Measurements from ENCODE around the gene ACSBG1.

Gene ACSBG1

GRCh38 chr15:78255421-78256043 lies 21.2 kb upstream of the ACSBG1 start:
- H3K36me3 ChIP-seq (replicated peaks in 1 of 2; ENCODE audit: control insufficient read depth in 2 of 2, insufficient read depth in 2 of 2, low read length in 2 of 2): no peaks in the 10 kb centered on the region
- no peak overlapping the region for H3K14ac ChIP-seq (ENCODE audit: low read length)
- H2AK5ac ChIP-seq (ENCODE audit: low read depth, low read length): no peak overlapping the region
- H4K91ac ChIP-seq (ENCODE audit: low read depth, low read length, poor library complexity): no peak overlapping the region
- H3K4me2 ChIP-seq (ENCODE audit: insufficient read depth, low read length, poor library complexity, severe bottlenecking): no peak overlapping the region
- no peak overlapping the region for H3K27ac ChIP-seq (replicated peaks; ENCODE audit: low read length)
- no peak overlapping the region for H2BK5ac ChIP-seq (ENCODE audit: low read length)
- no peak overlapping the region for H3K23ac ChIP-seq (ENCODE audit: low read depth, low read length, poor library complexity)
- no peak overlapping the region for H3K4me3 ChIP-seq (ENCODE audit: low read length in 2 of 2)
- H3K9me3 ChIP-seq (replicated peaks in 1 of 2; ENCODE audit: control insufficient read depth in 2 of 2, insufficient read depth in 1 of 2, low read depth in 1 of 2, low read length in 2 of 2): no peaks in the 10 kb centered on the region
- H2AFZ ChIP-seq (ENCODE audit: low read length): no peak overlapping the region
- no peak for DNase-seq (ENCODE audit: low spot score)
- no peaks in the 10 kb centered on the region for H3K27me3 ChIP-seq (ENCODE audit: control insufficient read depth in 3 of 3, insufficient read depth in 3 of 3, low read depth in 1 of 3, low read length in 3 of 3)
- no peak overlapping the region for H2BK12ac ChIP-seq (ENCODE audit: low read length)
- H3K79me1 ChIP-seq (ENCODE audit: low read depth, low read length): no peaks in the 10 kb centered on the region
- no peak overlapping the region for H3K18ac ChIP-seq (ENCODE audit: low read length)
- H4K8ac ChIP-seq (ENCODE audit: low read depth, low read length): no peak overlapping the region
- H3K9ac ChIP-seq (ENCODE audit: low read depth, low read length, poor library complexity): no peak overlapping the region
- WGBS, 2 donors (ENCODE audit: extremely low coverage in 2 of 2, insufficient read length in 2 of 2, insufficient replicate concordance in 1 of 2): no CpG with 5 or more reads among the region's 1 CpG
- H3K4ac ChIP-seq (ENCODE audit: low read length): no peak overlapping the region
- peaks cover 0 to 4% of the 10 kb centered on the region in 2 donors for H3K4me1 ChIP-seq (ENCODE audit: control insufficient read depth in 2 of 2, insufficient read depth in 1 of 2, low read depth in 1 of 2, low read length in 2 of 2)
- no peak overlapping the region for H2BK15ac ChIP-seq (ENCODE audit: low read length)
- no peak overlapping the region for H2BK120ac ChIP-seq (ENCODE audit: low read depth, low read length)

DNA sequence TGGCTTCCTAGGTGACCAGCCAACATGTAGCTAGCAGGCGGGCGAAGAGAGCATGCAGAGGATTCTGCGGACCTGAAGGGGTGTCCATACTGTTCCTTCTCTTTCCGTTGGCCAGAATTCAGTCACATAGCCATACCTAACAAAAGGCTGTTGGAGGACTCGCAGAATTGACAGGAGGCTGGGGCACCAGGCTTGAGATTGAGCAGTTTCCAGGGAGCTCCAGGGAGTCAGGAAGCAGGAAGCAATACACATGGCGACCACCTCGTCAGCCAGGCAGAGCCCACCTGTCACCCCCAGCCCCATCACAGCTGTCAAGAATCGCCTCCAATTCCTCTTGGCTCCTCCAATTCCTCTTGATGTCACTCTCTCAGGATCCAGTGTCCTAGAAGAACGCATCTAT lies 16.8 kb upstream of the ACSBG1 start:
- H3K9me3 ChIP-seq (replicated peaks in 1 of 2; ENCODE audit: control insufficient read depth in 2 of 2, insufficient read depth in 1 of 2, low read depth in 1 of 2, low read length in 2 of 2): peaks cover 0 to 2% of the 10 kb centered on the region in 2 donors

GRCh38 chr15:78249131-78249530 lies 14.8 kb upstream of the ACSBG1 start:
- Histone ChIP-seq H3K27ac (replicated peaks; ENCODE audit: low read length) (no peak overlapping the region), H3K9me3 (replicated peaks in 1 of 2; ENCODE audit: control insufficient read depth in 2 of 2, insufficient read depth in 1 of 2, low read depth in 1 of 2, low read length in 2 of 2) (peaks cover 0 to 2% of the 10 kb centered on the region in 2 donors), H3K9ac (ENCODE audit: low read depth, low read length, poor library complexity) (no peak overlapping the region), H4K91ac (ENCODE audit: low read depth, low read length, poor library complexity) (no peak overlapping the region), H3K4me1 (ENCODE audit: control insufficient read depth in 2 of 2, insufficient read depth in 1 of 2, low read depth in 1 of 2, low read length in 2 of 2) (peaks cover 0 to 2% of the 10 kb centered on the region in 2 donors), H3K4me2 (ENCODE audit: insufficient read depth, low read length, poor library complexity, severe bottlenecking) (no peak overlapping the region), H3K27me3 (ENCODE audit: control insufficient read depth in 3 of 3, insufficient read depth in 3 of 3, low read depth in 1 of 3, low read length in 3 of 3) (peaks cover 0 to 6% (median 0%) of the 10 kb centered on the region in 3 experiments), H3K23ac (ENCODE audit: low read depth, low read length, poor library complexity) (no peak overlapping the region), H2BK5ac (ENCODE audit: low read length) (no peak overlapping the region), H2BK12ac (ENCODE audit: low read length) (no peak overlapping the region), H3K4ac (ENCODE audit: low read length) (no peak overlapping the region), H3K18ac (ENCODE audit: low read length) (no peak overlapping the region), H4K8ac (ENCODE audit: low read depth, low read length) (no peak overlapping the region), H3K36me3 (replicated peaks in 1 of 2; ENCODE audit: control insufficient read depth in 2 of 2, insufficient read depth in 2 of 2, low read length in 2 of 2) (no peaks in the 10 kb centered on the region), H3K4me3 (ENCODE audit: low read length in 2 of 2) (no peak overlapping the region), H2BK15ac (ENCODE audit: low read length) (no peak overlapping the region), H3K14ac (ENCODE audit: low read length) (no peak overlapping the region), H2BK120ac (ENCODE audit: low read depth, low read length) (no peak overlapping the region), H2AK5ac (ENCODE audit: low read depth, low read length) (no peak overlapping the region), H2AFZ (ENCODE audit: low read length) (no peak overlapping the region), H3K79me1 (ENCODE audit: low read depth, low read length) (no peaks in the 10 kb centered on the region)
- no peak for DNase-seq (ENCODE audit: low spot score)
- no CpG with 5 or more reads among the region's 5 CpGs for WGBS, 2 donors (ENCODE audit: extremely low coverage in 2 of 2, insufficient read length in 2 of 2, insufficient replicate concordance in 1 of 2)

More for the DNA sequence above, 16.8 kb upstream of the ACSBG1 start:
- no peak overlapping the region for H3K4me2 ChIP-seq (ENCODE audit: insufficient read depth, low read length, poor library complexity, severe bottlenecking)
- H3K4ac ChIP-seq (ENCODE audit: low read length): no peak overlapping the region
- no peak overlapping the region for H3K18ac ChIP-seq (ENCODE audit: low read length)
- no peak overlapping the region for H4K8ac ChIP-seq (ENCODE audit: low read depth, low read length)
- H3K27ac ChIP-seq (replicated peaks; ENCODE audit: low read length): no peak overlapping the region
- no peak overlapping the region for H2AFZ ChIP-seq (ENCODE audit: low read length)
- no peak overlapping the region for H4K91ac ChIP-seq (ENCODE audit: low read depth, low read length, poor library complexity)
- no peak overlapping the region for H2AK5ac ChIP-seq (ENCODE audit: low read depth, low read length)
- H2BK120ac ChIP-seq (ENCODE audit: low read depth, low read length): no peak overlapping the region
- H3K4me1 ChIP-seq (ENCODE audit: control insufficient read depth in 2 of 2, insufficient read depth in 1 of 2, low read depth in 1 of 2, low read length in 2 of 2): no peaks in the 10 kb centered on the region
- no peak overlapping the region for H2BK12ac ChIP-seq (ENCODE audit: low read length)
- H3K14ac ChIP-seq (ENCODE audit: low read length): no peak overlapping the region
- H3K36me3 ChIP-seq (replicated peaks in 1 of 2; ENCODE audit: control insufficient read depth in 2 of 2, insufficient read depth in 2 of 2, low read length in 2 of 2): no peaks in the 10 kb centered on the region
- no peaks in the 10 kb centered on the region for H3K79me1 ChIP-seq (ENCODE audit: low read depth, low read length)
- DNase-seq (ENCODE audit: low spot score): no peak
- no peak overlapping the region for H3K9ac ChIP-seq (ENCODE audit: low read depth, low read length, poor library complexity)
- H3K23ac ChIP-seq (ENCODE audit: low read depth, low read length, poor library complexity): no peak overlapping the region
- H3K4me3 ChIP-seq (ENCODE audit: low read length in 2 of 2): no peak overlapping the region
- no peak overlapping the region for H2BK5ac ChIP-seq (ENCODE audit: low read length)
- no CpG with 5 or more reads among the region's 9 CpGs for WGBS, 2 donors (ENCODE audit: extremely low coverage in 2 of 2, insufficient read length in 2 of 2, insufficient replicate concordance in 1 of 2)
- no peak overlapping the region for H2BK15ac ChIP-seq (ENCODE audit: low read length)
- peaks cover 0 to 6% (median 0%) of the 10 kb centered on the region in 3 experiments for H3K27me3 ChIP-seq (ENCODE audit: control insufficient read depth in 3 of 3, insufficient read depth in 3 of 3, low read depth in 1 of 3, low read length in 3 of 3)

DNA sequence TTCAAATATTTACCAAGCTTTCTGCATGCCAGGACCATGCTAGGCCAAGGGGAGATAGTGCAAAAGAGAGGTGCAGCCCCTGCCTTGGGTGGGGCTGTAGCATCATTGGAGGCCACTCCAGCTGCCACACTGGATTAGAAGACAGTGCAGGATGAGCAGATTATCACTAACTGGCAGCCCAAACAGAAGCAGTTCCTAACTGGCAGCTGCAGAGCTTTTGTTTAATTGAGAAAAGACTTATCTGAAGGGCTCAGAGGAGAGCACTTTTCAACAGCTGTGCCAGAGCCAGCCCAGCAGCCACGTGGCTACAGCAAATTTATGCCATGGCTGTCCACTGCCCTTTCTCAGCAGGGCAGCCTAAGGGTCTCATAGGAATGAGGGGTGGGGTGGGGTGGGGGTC lies 13.5 kb upstream of the ACSBG1 start:
- no peak overlapping the region for H2BK12ac ChIP-seq (ENCODE audit: low read length)
- no peak overlapping the region for H2BK15ac ChIP-seq (ENCODE audit: low read length)
- H3K36me3 ChIP-seq (replicated peaks in 1 of 2; ENCODE audit: control insufficient read depth in 2 of 2, insufficient read depth in 2 of 2, low read length in 2 of 2): no peaks in the 10 kb centered on the region
- H3K9me3 ChIP-seq (replicated peaks in 1 of 2; ENCODE audit: control insufficient read depth in 2 of 2, insufficient read depth in 1 of 2, low read depth in 1 of 2, low read length in 2 of 2): peaks cover 0 to 2% of the 10 kb centered on the region in 2 donors
- H3K79me1 ChIP-seq (ENCODE audit: low read depth, low read length): no peaks in the 10 kb centered on the region
- H4K91ac ChIP-seq (ENCODE audit: low read depth, low read length, poor library complexity): no peak overlapping the region
- no peak for DNase-seq (ENCODE audit: low spot score)
- H2BK120ac ChIP-seq (ENCODE audit: low read depth, low read length): no peak overlapping the region
- H3K4me1 ChIP-seq (ENCODE audit: control insufficient read depth in 2 of 2, insufficient read depth in 1 of 2, low read depth in 1 of 2, low read length in 2 of 2): peaks cover 3 to 5% of the 10 kb centered on the region in 2 donors
- no peak overlapping the region for H3K23ac ChIP-seq (ENCODE audit: low read depth, low read length, poor library complexity)
- H3K18ac ChIP-seq (ENCODE audit: low read length): no peak overlapping the region
- H3K4me2 ChIP-seq (ENCODE audit: insufficient read depth, low read length, poor library complexity, severe bottlenecking): no peak overlapping the region
- peaks cover 0 to 6% (median 0%) of the 10 kb centered on the region in 3 experiments for H3K27me3 ChIP-seq (ENCODE audit: control insufficient read depth in 3 of 3, insufficient read depth in 3 of 3, low read depth in 1 of 3, low read length in 3 of 3)
- no peak overlapping the region for H3K27ac ChIP-seq (replicated peaks; ENCODE audit: low read length)
- no peak overlapping the region for H3K4ac ChIP-seq (ENCODE audit: low read length)
- H3K4me3 ChIP-seq (ENCODE audit: low read length in 2 of 2): no peak overlapping the region
- H2AFZ ChIP-seq (ENCODE audit: low read length): no peak overlapping the region
- no peak overlapping the region for H2BK5ac ChIP-seq (ENCODE audit: low read length)
- no peak overlapping the region for H4K8ac ChIP-seq (ENCODE audit: low read depth, low read length)
- no CpG with 5 or more reads among the region's 1 CpG for WGBS, 2 donors (ENCODE audit: extremely low coverage in 2 of 2, insufficient read length in 2 of 2, insufficient replicate concordance in 1 of 2)
- no peak overlapping the region for H2AK5ac ChIP-seq (ENCODE audit: low read depth, low read length)
- no peak overlapping the region for H3K14ac ChIP-seq (ENCODE audit: low read length)
- no peak overlapping the region for H3K9ac ChIP-seq (ENCODE audit: low read depth, low read length, poor library complexity)

Data from neuronal stem cell (in vitro differentiated cells).